Measurements from ENCODE around the gene ZNF569.
"Not testable (repeated sequence)": the region's sequence is repeated elsewhere in the genome, so short reads cannot be mapped to it uniquely, and the experiment has no call there.

ZNF569 gene

GRCh38 chr19:37370880-37371661 lies 96.2 kb downstream of the ZNF569 start, which contains the start of gene ZNF527:
Gene ZNF527, plus strand, starts transcription at chr19:37371099. Its CDS starts 3,100 bp downstream, at chr19:37374199.
- Histone ChIP-seq H3K9me3 (ENCODE audit: insufficient read depth, low read depth, low read length) (no peaks in the 10 kb centered on the region), H3K9ac (ENCODE audit: low read depth, low read length, poor library complexity, severe bottlenecking) (peak within 1 kb of the TSS; percentile 81)
- 0 out of 2 replicates have a peak, but pooled peaks have one; percentile 12 for TF ChIP-seq CTCF (conservative IDR thresholded peaks at IDR 0.05; ENCODE audit: low read length)
- TF ChIP-seq EZH2phosphoT487 (IDR thresholded peaks at IDR 0.05; ENCODE audit: borderline replicate concordance): no peak

GRCh38 chr19:37370386-37370879 lies 96.8 kb downstream of the ZNF569 start:
- Histone ChIP-seq H3K4me2 (ENCODE audit: low read depth, low read length, poor library complexity, severe bottlenecking) (peak overlapping the region; percentile 69), H2AFZ (ENCODE audit: low read length) (peak overlapping the region; percentile 98), H3K9ac (ENCODE audit: low read depth, low read length, poor library complexity, severe bottlenecking) (peak overlapping the region; percentile 62), H3K4me3 (ENCODE audit: low read length, poor library complexity, severe bottlenecking) (peak overlapping the region; percentile 91)
- H3K27me3 ChIP-seq (ENCODE audit: insufficient read depth, low read length, poor library complexity, severe bottlenecking); H3F3A ChIP-seq (ENCODE audit: low read depth); H3K9me2 ChIP-seq (replicated peaks; ENCODE audit: low read depth, low read length); H4K20me1 ChIP-seq (ENCODE audit: insufficient read depth, low read length, poor library complexity, severe bottlenecking); H3K36me3 ChIP-seq (ENCODE audit: insufficient read depth, low read length); H3K9me3 ChIP-seq (ENCODE audit: insufficient read depth, low read depth, low read length); H3K79me2 ChIP-seq (ENCODE audit: insufficient read depth, low read length); H3K4me1 ChIP-seq (ENCODE audit: insufficient read depth, low read length, poor library complexity, severe bottlenecking): not testable (repeated sequence)

More at GRCh38 chr19:37370880-37371661, 96.2 kb downstream of the ZNF569 start, which contains the start of gene ZNF527:
- H3K4me1 ChIP-seq (ENCODE audit: insufficient read depth, low read length, poor library complexity, severe bottlenecking): peaks cover 5% of the 10 kb centered on the region
- H2AFZ ChIP-seq (ENCODE audit: low read length): peak within 1 kb of the TSS; percentile 98
- H3K79me2 ChIP-seq (ENCODE audit: insufficient read depth, low read length): peaks cover 9% of the 10 kb centered on the region; the same call in 1 of the 2 replicates
- H3K4me2 ChIP-seq (ENCODE audit: low read depth, low read length, poor library complexity, severe bottlenecking): peak within 1 kb of the TSS; percentile 92
- no peaks in the 10 kb centered on the region for H3K27me3 ChIP-seq (ENCODE audit: insufficient read depth, low read length, poor library complexity, severe bottlenecking)
- H3F3A ChIP-seq (ENCODE audit: low read depth): no peaks in the 10 kb centered on the region
- no peaks in the 10 kb centered on the region for H4K20me1 ChIP-seq (ENCODE audit: insufficient read depth, low read length, poor library complexity, severe bottlenecking)
- no peaks in the 10 kb centered on the region for H3K36me3 ChIP-seq (ENCODE audit: insufficient read depth, low read length)
- peak within 1 kb of the TSS; percentile 91 for H3K4me3 ChIP-seq (ENCODE audit: low read length, poor library complexity, severe bottlenecking)
- no peaks in the 10 kb centered on the region for H3K9me2 ChIP-seq (replicated peaks; ENCODE audit: low read depth, low read length)

GRCh38 chr19:37362733-37363132 lies 104.5 kb downstream of the ZNF569 start:
- Histone ChIP-seq H3K4me1 (ENCODE audit: insufficient read depth, low read length, poor library complexity, severe bottlenecking) (no peaks in the 10 kb centered on the region), H3K9me3 (ENCODE audit: insufficient read depth, low read depth, low read length) (peaks cover 12% of the 10 kb centered on the region; the same call in 1 of the 2 replicates), H3K4me2 (ENCODE audit: low read depth, low read length, poor library complexity, severe bottlenecking) (no peak overlapping the region), H4K20me1 (ENCODE audit: insufficient read depth, low read length, poor library complexity, severe bottlenecking) (no peaks in the 10 kb centered on the region), H3K36me3 (ENCODE audit: insufficient read depth, low read length) (peaks cover 55% of the 10 kb centered on the region), H3K9ac (ENCODE audit: low read depth, low read length, poor library complexity, severe bottlenecking) (no peak overlapping the region), H3K9me2 (replicated peaks; ENCODE audit: low read depth, low read length) (no peaks in the 10 kb centered on the region), H3K27me3 (ENCODE audit: insufficient read depth, low read length, poor library complexity, severe bottlenecking) (no peaks in the 10 kb centered on the region), H3K4me3 (ENCODE audit: low read length, poor library complexity, severe bottlenecking) (no peak overlapping the region), H2AFZ (ENCODE audit: low read length) (no peak overlapping the region), H3K79me2 (ENCODE audit: insufficient read depth, low read length) (no peaks in the 10 kb centered on the region), H3F3A (ENCODE audit: low read depth) (no peaks in the 10 kb centered on the region)
- TF ChIP-seq EZH2phosphoT487 (IDR thresholded peaks at IDR 0.05; ENCODE audit: borderline replicate concordance) (no peak), CTCF (conservative IDR thresholded peaks at IDR 0.05; ENCODE audit: low read length) (peak; percentile 56)
